Activated CD4-positive, alpha-beta T cell treated with anti-CD3 and anti-CD28 coated beads for 1 hour (primary cell): ENCODE measurements around the gene PELI2.

Experiments used
- DNase-seq: peaks from one replicate; pipeline ENCODE4 v3.0.0-alpha.2; 2020

Gene PELI2

DNA sequence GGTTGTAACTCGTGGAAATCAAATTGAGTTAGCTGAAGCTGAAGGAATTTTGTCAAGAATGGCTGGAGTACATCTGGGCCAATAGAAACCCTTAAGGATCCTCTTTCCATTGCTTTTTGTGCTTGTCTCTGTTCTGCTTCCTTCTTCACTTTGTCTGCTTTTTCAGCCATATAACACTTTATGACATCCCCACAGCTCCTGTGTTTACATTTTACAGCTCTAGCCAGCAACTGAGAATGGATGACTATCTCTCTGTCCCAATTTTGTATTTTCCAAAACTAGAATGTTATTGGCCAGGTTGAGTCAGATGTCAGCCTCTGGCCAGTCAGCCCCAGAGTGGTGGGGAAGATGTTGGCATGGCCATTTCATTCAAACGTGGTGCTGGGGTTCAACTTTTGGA, 57.6 kb downstream of the PELI2 start:
- DNase-seq: no peak

DNA sequence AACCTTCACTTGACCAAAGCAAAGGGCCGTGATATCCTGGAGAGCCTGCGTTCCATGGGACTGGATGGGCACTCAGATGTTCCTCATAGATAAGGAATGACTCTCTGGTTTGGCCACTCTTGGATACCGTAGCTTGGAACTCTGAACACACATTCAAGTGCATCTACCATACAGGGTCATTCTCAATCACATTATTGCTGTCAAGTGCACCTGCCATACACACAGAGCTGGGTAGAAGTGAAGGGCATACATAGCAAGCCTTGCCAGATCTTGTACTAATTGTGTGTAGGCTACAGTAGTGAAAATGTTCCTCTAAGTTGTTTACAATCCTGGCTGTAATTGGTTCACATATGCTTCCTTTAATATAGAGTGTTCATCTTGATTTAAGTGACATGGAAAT, 58.3 kb downstream of the PELI2 start:
- no peak for DNase-seq

DNA sequence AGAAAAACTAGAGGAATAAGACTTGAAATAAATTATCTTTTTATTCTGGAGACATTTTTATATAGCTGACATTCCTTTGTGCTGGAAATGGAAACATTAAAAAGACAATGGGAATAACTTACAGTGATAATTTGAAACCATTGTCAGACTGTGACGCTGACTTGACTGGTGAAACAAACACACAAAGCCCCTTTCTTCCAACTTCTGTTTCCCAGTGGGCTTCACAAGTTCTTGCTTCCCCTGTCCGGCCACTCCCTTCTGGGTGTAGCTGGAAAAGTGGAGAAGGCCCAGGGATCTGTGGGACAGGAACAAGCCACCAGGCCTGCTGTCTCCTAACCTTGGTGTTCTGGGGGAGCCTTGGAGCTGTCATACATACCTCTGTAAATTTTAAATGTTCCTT, 58.8 kb downstream of the PELI2 start:
- DNase-seq: no peak

DNA sequence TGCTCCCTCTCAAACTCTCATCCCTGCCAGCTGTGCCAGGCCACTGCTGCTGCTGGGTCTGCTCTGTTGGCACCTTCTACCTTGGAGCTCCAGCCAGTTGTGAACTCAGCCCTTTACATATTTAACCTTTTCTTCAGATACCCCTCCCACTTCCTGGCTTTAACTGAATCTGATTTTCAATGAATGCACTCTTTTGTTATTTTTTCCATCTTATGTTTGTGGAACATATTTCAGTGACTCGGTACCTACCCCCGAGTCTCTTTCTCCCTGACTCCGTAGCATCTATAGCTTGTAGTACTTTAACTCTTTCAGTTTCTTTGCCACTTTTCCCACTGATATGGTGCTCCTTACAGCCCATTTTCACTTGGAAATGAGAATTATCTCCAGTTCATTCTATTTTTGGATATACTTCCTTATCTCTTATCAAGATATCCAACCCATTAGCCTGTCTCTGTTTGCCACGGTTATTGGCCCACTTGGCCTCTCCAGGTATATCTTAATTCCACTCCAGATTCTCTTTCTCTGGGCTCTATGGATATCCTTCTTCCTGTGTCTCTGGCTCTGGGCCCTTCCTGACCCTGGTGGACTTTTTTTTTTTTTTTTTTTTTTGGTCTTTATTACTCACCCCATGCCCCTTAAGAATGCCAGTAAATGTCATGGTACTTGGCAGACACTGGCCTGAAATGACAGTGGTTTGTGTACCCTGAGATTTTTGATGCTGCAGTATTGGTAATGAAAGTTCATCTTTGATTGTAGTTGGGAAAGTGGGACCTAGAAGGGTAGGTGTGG, 62.7 kb downstream of the PELI2 start:
- no peak for DNase-seq

DNA sequence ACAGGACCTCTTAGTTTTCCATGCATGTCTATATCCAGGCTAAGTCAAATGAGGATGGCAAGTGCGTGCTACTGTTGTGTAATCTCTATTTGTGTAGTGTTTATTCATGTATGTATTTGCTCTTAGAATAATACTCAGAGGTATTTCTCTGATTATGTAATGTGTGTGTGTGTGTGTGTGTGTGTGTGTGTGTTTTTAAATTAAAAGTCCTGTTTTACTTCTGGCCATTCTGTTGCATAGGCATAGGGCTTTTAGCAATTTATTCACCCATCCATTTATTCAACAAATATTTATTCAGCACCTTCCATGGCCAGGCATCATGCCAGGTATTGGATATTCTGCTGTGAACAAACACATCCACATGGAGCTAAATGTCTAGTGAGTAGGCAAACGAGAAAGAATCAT, 63.5 kb downstream of the PELI2 start:
- DNase-seq: no peak

DNA sequence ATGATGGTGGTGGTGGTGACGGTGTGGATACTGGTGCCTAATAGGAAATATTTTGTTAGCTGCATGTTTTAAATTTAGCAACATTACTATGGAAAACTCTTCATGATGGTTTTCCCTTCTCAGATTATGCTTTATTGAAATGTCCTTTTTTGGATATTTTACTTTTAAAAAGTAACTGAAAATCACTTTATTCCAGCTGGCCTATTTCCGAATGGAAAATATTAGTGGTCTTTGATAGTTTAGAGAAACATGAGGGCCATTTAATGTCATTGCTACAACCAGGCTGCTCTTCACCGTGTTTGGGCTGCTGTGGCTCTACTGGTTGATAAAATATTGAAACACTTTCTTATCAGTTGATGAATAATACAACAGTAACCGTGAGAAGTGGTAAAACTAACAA, 64.2 kb downstream of the PELI2 start:
- no peak for DNase-seq

DNA sequence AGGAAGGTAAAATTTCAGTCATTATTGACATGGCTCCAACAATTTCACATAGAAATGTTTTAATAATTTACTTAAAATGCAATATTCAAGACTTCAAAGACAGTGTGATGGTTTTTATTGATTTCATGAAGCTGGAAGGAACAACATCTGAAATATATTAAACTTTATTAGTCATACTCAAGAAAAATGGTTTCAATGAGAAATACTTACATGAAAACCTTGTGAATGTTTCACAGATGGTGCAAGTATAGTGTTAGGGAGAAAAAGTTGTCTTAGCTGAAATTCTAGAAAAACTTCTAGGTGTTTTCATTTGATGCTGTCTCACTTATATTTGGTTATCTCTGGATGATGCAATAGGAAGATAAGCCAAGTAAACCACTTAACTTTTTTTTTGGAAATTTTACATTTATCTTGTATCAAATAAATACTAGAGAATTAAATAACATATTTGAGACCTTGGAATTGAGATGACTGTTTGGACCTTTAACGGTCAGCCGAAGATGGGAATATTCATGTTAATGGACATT, 65.5 kb downstream of the PELI2 start:
- no peak for DNase-seq

DNA sequence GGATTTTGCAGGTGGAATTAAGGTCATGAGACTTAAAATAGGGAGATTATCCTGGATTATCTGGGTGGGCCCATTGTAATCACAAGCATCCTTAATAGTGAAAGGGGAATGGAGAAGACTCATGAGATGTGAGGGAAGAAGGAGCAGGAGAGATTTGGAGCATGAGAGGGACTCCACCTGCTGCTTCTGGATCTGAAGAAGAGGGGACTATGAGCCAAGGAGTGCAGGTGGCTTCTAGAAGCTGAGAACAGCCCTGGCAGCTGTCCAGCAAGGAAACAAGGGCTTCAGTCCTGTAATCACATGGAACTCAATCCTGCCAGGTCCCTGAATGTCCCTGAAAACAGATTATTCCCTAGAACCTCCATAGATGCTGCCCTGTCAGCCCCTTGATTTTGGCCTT, 67.8 kb downstream of the PELI2 start:
- no peak for DNase-seq

DNA sequence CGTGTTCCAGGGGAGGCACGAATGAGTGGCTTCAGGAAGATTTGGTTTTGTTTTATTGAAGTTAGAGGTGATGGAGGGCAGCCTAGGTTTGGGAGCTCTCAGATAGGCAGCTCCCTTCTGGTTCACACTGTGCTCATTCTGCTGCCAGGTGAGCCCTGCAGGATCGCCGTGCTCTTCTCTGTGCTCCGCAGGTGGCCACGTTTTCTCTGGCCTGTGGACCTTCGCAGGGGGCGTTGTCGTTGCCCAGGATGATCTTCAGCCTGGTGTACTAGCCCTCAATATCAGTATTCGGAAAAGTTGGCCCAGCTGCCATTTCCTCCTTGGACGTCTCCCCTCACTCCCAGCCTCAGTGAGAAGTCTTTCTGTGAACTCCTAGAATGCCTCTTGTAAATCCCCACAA, 69.5 kb downstream of the PELI2 start:
- DNase-seq: no peak

DNA sequence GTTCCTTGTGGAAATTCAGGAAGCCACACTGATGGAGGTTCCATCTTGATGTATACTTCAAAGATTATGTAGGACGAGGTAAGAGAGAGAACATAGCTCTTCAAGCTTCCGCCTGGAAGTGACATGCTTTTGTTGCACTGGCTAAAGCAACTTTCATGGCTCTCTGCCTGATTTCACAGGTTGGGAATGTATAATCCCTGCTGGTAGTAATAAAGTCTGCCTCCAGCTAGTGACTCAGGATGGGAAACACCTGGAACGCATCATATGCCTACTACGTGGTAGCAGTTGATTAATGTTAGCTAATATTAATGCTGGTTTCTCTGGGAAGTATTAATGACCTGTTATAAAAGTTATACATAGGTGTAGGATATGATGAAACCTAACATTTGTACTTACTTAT, 71.1 kb downstream of the PELI2 start:
- no peak for DNase-seq

DNA sequence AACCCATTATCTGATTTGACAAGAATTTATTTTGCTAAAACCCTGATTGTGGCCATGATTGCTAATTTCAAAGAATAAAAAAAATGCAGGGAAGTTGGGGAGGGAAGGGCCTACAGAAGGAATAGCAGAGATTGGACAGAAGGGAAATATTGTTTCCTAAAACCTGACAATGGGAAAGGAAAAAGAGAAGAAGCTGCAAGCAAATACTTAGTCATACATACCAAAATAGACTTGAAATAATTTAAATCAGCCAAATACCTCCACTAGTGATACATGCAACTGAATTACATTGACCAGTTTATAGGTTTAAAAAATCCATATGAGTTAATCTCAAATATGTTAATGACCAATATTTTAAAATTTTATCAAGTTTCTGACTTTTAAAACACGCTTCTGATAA, 75.1 kb downstream of the PELI2 start:
- DNase-seq: no peak

DNA sequence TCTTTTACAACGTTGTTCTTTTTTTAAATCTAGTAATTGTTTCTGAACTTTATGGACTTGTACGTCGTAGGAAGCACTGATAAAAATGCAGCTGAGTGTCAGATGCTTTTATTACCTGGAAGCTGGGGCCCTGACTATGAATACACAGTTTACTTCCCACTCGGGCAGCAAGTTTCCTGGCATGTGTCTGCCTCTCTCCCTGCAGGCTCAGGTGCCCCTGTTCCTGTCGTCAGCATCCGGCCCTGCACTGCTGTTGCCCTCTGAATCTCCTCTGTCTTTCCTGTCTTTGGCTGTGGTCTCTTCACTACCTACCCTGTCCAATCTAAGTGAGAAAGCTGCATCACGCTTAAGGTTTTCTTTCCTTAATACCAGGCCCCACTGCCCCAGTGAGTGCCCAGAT, 75.8 kb downstream of the PELI2 start:
- no peak for DNase-seq

DNA sequence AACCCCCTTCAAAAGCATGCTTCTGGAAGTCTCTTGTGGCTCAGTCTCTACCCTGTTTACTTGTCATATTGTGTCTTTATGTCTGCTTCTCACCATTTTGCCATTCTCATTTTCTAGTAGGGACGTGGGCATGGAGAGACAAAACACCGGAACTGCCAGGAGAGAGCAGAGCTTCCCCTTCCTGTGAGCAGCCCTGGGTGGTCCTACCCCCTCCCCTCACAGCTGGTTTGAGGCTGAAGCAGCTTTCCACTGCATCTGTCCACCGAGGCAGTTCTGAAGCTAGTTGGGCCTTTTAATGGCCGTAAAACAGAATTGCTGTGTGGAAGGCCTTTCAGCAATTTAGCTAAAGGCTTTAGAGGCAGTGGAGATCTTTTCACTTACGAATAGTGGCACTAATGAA, 77.0 kb downstream of the PELI2 start:
- DNase-seq: no peak

DNA sequence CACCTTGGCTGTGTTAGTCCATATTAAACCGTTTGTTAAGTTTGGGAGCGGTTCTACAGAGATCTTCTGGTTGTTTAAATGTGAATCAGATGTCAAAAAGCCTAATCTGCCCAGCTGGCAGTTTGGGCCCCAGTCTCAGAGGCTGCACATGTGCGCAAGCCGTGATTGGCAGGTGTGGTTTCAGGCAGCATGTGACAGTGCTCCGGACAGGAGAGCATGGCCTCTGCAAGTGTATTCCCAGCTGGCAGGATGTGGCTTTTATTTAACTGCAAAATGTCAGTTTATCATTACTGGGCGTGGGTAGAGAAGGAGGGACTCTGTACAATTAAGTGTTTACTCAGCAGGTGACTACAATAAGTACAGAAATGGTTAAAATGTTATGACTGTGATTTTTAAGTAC, 77.5 kb downstream of the PELI2 start:
- no peak for DNase-seq

DNA sequence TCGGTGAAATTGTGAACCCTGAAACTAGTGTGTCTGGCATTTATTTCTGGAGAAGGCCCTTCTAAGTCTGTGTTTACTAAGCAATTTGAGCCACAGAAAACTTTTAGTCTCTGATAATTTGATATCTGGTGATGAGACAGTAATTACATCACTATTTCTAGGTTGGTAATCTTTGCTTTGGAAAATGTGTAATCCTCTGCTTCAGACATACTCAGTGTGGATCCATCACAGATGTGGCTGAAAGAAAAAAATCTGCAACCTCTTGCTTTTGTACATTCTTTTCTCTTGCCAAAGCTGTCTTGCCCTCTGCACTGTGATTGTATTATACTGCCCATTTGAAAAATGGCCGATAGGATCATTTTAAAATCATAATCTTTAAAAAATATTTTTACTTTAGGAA, 78.1 kb downstream of the PELI2 start:
- no peak for DNase-seq

DNA sequence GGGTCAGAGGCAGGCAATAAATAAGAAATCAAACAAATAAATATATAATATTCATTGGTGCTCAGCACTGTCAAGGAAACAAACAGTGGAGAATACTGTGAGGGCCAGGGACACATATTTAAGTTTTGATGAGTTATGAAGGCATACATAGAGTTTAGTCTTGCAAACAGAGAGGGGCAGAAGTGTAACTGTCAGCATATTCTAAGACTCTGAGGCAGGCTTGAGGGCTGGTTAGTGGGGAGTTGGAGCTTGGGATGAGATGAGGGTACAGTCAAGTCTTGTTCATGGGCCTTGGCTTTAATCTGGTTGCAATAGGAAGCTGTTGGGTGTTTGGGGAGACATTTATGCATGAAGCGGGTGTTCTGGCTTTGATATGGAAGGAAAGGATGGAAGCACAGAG, 78.9 kb downstream of the PELI2 start:
- no peak for DNase-seq

DNA sequence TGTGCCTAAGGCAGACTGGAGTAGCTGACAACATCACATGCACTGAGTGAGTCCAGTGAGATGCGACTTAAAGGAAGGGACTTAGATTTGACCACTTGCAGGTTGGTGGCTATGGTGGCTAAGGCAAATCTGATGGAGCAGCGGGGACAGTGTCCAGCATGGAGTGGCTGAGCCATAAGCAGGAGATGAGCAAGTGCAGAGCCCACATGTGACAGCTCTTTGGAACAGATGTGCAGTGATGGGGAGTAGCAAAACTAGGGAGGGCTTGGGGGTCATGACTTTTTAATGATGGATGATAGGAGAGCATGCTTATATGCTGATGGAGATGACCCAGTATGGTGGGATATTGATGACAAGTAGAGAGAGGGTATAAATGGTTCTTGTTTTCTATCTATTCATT, 80.2 kb downstream of the PELI2 start:
- no peak for DNase-seq

DNA sequence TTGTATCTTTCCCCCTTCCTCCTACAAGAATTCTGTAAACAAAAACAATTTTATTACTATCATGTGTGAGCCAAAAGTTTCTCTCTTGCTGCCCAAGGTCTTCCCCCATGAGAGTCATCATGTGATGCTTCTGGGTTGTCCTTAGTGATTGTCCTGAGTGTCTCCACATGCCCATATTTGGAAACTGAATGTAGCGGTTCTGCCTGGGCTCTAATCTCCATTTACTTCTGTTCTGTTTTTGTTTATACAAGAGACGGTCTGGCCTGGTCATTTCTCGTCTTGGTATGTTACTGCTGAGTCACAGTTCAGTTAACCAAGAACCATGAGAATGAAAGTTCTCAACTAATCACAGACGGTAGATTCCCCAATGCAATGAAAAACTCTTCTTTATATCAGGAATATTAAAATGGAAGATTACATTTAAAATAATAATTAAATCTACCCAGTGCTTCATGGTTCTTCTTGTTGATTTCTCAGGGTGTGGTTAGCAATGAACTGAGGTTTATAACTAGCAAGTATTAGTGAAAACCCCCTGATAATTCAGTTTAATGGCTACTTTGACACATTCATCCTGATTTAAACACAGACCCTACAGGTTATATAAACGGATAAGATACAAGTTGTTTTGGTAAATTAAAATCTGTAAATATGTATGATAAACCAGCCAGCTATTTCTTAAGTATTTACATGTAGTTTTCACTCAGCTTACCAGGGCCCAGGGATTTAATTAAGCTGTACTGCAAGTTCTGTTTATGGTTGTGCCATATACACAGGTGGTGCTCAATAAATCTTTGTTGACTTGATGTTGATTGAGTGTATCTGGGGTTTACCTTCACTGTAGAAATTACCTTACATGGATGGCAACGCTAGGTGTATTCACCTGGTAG, 81.1 kb downstream of the PELI2 start:
- no peak for DNase-seq

DNA sequence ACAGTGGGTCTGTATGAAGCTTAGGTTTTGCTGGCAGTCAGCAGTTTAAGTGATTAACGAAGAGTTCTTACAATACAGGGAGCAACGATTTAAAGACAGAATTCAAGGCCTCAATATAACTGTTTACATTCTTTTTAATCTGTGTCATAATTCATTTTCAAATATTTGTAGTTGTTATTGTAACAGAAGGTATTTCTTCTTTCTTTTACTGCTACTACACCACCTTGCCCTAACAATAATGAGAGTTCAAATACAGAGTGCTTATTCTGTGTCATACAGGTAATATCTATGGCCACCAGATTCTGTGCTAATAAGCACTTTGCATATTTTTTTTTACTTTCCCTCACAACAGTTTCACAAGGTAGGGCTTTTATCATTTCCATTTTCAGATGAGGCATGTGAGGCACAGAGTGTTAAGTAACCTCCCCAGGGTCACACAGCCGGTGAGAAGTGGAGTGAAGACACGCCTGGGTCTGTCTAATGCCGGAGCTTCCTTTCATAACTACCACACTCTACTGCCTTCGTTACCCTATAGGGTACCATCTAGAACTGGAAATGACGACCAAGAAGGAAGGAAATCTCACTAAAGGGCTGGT, 81.9 kb downstream of the PELI2 start:
- DNase-seq: no peak

DNA sequence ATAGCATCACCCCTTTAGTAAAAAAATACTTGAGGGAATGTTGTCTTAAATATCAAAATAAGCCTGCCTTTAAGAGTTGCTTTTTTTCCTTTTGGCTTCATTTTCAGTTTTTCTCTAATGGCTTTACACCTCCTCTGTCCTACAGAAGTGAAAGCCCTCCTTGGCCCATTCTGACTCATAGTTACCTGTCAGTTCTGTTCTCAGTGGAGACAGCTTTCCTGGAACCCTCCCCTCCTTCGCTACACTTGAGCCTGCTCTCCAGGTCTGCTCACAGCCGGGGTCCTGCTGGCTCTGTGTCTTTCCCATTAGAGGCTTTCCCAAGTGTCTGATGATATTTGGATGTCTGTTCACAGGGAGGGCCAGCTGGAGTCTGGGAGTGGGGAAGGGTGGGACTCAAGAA, 84.0 kb downstream of the PELI2 start:
- no peak for DNase-seq

DNA sequence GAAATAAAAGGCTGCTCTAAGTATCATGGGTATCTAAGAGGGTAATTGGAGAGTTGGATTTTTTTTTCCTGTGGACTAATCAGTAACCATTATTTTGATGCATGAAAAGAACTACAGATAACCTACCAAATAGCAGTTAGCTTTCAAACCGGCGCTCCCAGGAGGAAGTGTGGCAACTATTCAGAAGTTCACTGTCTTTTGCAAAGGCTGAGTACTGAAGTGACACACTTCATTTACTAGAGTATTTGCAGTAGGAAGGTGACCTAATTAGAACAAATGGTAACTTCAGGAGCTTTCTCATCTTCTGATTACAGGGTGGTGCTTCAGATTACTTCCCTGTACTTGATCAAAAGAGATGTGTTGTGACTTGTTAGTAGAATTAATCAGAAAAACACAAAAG, 87.7 kb downstream of the PELI2 start:
- no peak for DNase-seq

DNA sequence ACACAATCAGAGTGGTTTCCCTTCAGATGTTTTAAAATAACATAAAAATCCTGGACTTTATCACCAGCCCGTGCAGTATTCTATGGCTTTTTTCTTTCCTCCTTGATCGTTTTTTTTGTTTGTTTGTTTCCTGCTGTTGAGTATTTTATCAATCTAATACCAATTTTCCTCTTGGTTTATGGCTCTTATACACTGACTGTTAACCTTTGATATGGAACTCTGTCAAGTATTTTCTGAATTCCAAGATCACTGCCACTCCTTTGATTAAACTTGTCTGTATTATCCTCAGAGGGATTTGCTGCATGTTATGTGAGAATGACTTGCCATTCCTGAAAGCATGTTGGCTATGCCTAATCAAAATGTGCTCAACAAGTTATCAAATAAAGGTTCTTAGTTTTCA, 88.4 kb downstream of the PELI2 start:
- DNase-seq: no peak

DNA sequence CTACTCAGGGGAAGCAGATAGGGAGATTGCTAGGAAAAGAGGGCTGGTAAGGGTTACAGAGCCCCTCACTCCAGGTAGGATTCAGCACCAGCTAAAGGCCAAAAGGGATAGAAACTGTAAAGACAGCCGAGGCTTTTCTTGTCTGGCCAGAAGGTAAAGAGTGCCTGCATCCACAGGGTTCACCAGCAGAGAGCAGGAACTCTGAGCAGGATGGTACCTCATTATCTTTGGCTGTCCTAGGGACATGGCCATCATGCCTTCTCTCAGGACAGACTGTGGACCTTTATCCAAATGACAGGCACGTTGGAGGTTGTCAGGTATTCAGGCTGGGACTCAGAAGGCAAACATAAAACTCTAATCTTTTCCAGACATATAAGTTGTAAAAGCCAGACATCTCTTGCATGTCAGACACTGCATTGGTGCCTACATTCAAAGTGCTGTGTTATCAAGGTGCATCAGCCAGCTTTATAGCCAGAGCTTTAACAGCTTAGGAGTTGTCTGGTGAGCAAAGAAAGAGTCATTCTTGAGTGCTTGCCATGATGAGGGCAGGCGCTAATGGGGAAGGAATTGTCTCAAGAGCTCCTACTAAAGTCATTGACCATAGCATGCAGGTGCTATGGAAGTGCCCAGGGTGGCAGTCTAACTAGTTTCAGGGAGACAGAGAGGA, 89.5 kb downstream of the PELI2 start:
- DNase-seq: no peak
